Endodermal cell (in vitro differentiated cells): ENCODE results near the gene YBX1. TPM values are rescaled to one million over a fixed set of nuclear protein-coding genes. Genes with fewer than 3 reads are reported as not detected.
"Not testable (repeated sequence)": the region's sequence is repeated elsewhere in the genome, so short reads cannot be mapped to it uniquely, and the experiment has no call there.

Experiments used
- DNase-seq: peaks from one replicate; pipeline ENCODE4 v3.0.0-alpha.2; 2017
- H3K27ac ChIP-seq: 2 replicates; pipeline ENCODE4 v1.5.1; 2013; ENCODE audit warnings: mild to moderate bottlenecking, low read depth, low read length, moderate library complexity
- H3K27me3 ChIP-seq: 2 replicates; pipeline ENCODE4 v1.6.1; 2013; ENCODE audit warnings: mild to moderate bottlenecking, low read length, moderate library complexity; ENCODE audit not compliant: insufficient read depth, control insufficient read depth, poor library complexity, severe bottlenecking
- H3K36me3 ChIP-seq: 2 replicates; pipeline ENCODE4 v1.7.0; 2013; ENCODE audit warnings: mild to moderate bottlenecking, low read length, moderate library complexity; ENCODE audit not compliant: control insufficient read depth, insufficient read depth
- H3K4me1 ChIP-seq: one replicate; pipeline ENCODE4 v1.7.0; 2013; ENCODE audit warnings: low read length; ENCODE audit not compliant: control insufficient read depth, insufficient read depth
- H3K4me3 ChIP-seq: 2 replicates; pipeline ENCODE4 v1.5.1; 2013; ENCODE audit warnings: mild to moderate bottlenecking, low read length, moderate library complexity
- H3K9ac ChIP-seq: 2 replicates; pipeline ENCODE4 v1.6.1; 2013; ENCODE audit warnings: mild to moderate bottlenecking, low read length, moderate library complexity; ENCODE audit not compliant: poor library complexity, severe bottlenecking; ENCODE audit errors: extremely low read depth
- H3K9me3 ChIP-seq: 2 replicates; pipeline ENCODE4 v1.6.1; 2013; ENCODE audit warnings: mild to moderate bottlenecking, low read length, moderate library complexity; ENCODE audit not compliant: control insufficient read depth
- H3K27ac Mint-ChIP-seq: 2 replicates; pipeline ENCODE4 v1.8.0; 2020; ENCODE audit warnings: mixed read lengths
- H3K27me3 Mint-ChIP-seq: 2 replicates; pipeline ENCODE4 v1.8.0; 2021; ENCODE audit warnings: mild to moderate bottlenecking, mixed read lengths; ENCODE audit not compliant: insufficient read depth
- H3K36me3 Mint-ChIP-seq: 2 replicates; pipeline ENCODE4 v1.8.0; 2020; ENCODE audit warnings: low read depth, mixed read lengths
- H3K4me1 Mint-ChIP-seq: 2 replicates; pipeline ENCODE4 v1.8.0; 2020; ENCODE audit warnings: mixed read lengths
- H3K4me3 Mint-ChIP-seq: 2 replicates; pipeline ENCODE4 v1.8.0; 2020; ENCODE audit warnings: mild to moderate bottlenecking, moderate library complexity, mixed read lengths
- H3K9me3 Mint-ChIP-seq: 2 replicates; pipeline ENCODE4 v1.8.0; 2020; ENCODE audit warnings: mild to moderate bottlenecking, mixed read lengths
- WGBS, 2 experiments: methylation state at CpG; one replicate each; pipeline versions ENCODE4 v1.1.5 to v1.1.7; 2013; ENCODE audit warnings: missing lambda C conversion rate in 2 of 2, mixed read lengths in 1 of 2; ENCODE audit not compliant: insufficient coverage in 1 of 2, insufficient read length in 1 of 2; 5-methylcytosine and 5-hydroxymethylcytosine counted together
- total RNA-seq, 2 donors: library from RNA; stranded (reverse); fragmentation: NEBNext Ultra II Directional in 1 of 2; extraction: Animal tissue kit (Norgen Biotek cat#: 25700) in 1 of 2; gene quantifications; 2 replicates in 1 of 2; 3 replicates in 1 of 2; pipeline ENCODE4 v1.2.1, GENCODE V29; 2021
- TF ChIP-seq, protein P1 (sequence below): fragments of 200-600 bp; sonication (generic); conservative IDR thresholded peaks from 2 replicates; pipeline ENCODE4 v1.5.0; 2021; ENCODE audit warnings: antibody characterized with exemption, mild to moderate bottlenecking

Gene YBX1
- total RNA-seq, 2 donors from 2014 or later: 655 to 668 TPM

DNA sequence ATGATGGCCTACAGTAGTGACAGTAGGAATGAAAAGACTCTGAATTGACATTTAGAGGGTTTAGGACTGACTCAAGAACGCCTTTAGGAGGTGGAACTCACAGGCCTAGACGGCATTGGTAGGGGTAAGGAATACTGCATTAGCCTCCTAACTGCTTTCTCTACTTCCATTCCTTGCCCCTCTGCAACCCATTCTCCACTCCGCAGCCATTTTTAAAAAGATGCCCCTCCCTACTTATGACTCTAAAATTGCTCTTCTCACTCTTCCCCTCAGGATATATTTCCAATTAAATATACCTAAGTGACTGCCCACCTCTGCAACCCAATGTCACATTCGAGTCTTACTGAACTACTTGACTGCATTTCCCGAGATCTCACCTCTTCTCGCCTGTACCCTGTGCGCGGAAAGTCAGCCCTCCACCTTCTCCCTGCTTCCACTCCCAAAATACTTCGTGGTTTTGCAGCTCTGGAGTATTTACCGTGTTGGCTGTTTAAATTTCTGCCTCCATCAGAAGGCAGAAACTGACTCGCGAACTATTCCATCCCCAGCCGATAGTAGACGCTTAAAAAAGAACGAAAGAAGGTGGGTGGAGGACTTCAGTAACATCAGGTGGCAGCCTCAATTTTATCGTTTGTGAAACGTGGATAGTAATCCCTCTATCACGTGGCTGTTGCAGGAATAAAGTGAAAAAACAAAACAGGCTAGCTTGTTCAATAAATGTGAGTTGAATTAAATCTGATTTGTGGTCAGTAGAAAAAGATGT, 1.1 kb upstream of the YBX1 start:
- peak; percentile 45 for DNase-seq
- Histone ChIP-seq H3K9ac (peak overlapping the region; percentile 66), H3K27ac (peak overlapping the region; percentile 82), H3K4me1 (peaks cover 7% of the 10 kb centered on the region), H3K9me3 (no peaks in the 10 kb centered on the region), H3K27me3 (no peaks in the 10 kb centered on the region), H3K36me3 (peaks cover 33% of the 10 kb centered on the region), H3K4me3 (peak overlapping the region; percentile 90)
- Mint-ChIP-seq H3K36me3 (peaks cover 22% of the 10 kb centered on the region), H3K27ac (peak overlapping the region; percentile 95), H3K9me3 (no peaks in the 10 kb centered on the region), H3K27me3 (no peaks in the 10 kb centered on the region), H3K4me3 (peak overlapping the region; percentile 89), H3K4me1 (peaks cover 39% of the 10 kb centered on the region)
- WGBS, 2 experiments: 8 to 12% methylated on average over 18 of the region's 18 CpGs
- TF ChIP-seq, protein P1, sequence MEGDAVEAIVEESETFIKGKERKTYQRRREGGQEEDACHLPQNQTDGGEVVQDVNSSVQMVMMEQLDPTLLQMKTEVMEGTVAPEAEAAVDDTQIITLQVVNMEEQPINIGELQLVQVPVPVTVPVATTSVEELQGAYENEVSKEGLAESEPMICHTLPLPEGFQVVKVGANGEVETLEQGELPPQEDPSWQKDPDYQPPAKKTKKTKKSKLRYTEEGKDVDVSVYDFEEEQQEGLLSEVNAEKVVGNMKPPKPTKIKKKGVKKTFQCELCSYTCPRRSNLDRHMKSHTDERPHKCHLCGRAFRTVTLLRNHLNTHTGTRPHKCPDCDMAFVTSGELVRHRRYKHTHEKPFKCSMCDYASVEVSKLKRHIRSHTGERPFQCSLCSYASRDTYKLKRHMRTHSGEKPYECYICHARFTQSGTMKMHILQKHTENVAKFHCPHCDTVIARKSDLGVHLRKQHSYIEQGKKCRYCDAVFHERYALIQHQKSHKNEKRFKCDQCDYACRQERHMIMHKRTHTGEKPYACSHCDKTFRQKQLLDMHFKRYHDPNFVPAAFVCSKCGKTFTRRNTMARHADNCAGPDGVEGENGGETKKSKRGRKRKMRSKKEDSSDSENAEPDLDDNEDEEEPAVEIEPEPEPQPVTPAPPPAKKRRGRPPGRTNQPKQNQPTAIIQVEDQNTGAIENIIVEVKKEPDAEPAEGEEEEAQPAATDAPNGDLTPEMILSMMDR: no peak

DNA sequence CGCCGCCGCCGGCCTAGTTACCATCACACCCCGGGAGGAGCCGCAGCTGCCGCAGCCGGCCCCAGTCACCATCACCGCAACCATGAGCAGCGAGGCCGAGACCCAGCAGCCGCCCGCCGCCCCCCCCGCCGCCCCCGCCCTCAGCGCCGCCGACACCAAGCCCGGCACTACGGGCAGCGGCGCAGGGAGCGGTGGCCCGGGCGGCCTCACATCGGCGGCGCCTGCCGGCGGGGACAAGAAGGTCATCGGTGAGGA, 193 bp downstream of the YBX1 start:
- Histone ChIP-seq H3K4me3 (peak overlapping the region; percentile 90), H3K36me3 (peaks cover 32% of the 10 kb centered on the region), H3K4me1 (peaks cover 16% of the 10 kb centered on the region)
- 0 to 1% methylated on average over 1 to 33 of the region's 33 CpGs for WGBS, 2 experiments
- not testable (repeated sequence) for H3K27me3 ChIP-seq, H3K9ac ChIP-seq, H3K27ac ChIP-seq, H3K27me3 Mint-ChIP-seq, DNase-seq, H3K9me3 ChIP-seq, H3K9me3 Mint-ChIP-seq
- Mint-ChIP-seq H3K27ac (peak overlapping the region; percentile 95), H3K36me3 (peaks cover 27% of the 10 kb centered on the region), H3K4me1 (peaks cover 48% of the 10 kb centered on the region), H3K4me3 (peak overlapping the region; percentile 89)
- TF ChIP-seq, protein P1: peak; percentile 14

DNA sequence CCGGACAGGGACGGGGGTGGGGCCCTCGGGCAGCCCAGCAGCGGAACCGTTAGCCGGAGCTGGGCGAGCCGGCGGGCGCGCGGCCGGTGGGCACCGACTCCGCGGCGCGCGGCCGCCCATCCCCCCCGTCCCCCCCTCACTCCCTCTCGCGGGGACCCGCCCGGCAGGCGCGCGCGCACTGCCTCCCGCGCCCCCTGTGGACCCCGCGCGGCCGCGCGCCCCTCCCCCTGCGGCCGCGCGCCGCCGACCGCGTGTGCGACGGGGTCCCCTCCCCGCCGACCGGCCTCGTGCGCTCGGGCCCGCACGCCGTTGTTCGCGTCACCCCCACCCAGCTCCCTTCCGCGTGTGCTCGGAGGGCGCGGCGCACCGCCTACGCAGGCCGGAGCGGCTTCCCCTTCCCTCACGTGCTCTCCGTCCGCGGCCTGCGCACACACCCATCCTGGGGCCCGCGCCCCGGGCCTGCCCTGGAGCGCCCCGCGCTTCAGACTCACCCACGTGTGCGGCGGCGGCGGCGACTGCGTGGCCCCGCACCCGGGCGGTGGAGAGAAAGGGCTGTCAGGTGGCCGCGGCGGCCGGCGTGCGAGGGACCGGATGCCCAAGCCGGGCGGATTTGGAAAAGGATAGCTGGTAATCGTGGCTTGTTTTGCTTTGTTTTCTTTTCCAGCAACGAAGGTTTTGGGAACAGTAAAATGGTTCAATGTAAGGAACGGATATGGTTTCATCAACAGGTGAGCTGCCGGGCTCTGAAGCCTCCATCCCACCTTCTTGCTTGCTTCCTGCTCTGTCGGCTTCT, 717 bp downstream of the YBX1 start:
- Histone ChIP-seq H3K9ac (peak overlapping the region; percentile 51), H3K27me3 (no peaks in the 10 kb centered on the region), H3K4me3 (peak overlapping the region; percentile 89), H3K4me1 (peaks cover 21% of the 10 kb centered on the region), H3K27ac (peak overlapping the region; percentile 12), H3K9me3 (no peaks in the 10 kb centered on the region), H3K36me3 (peaks cover 38% of the 10 kb centered on the region)
- peaks cover 47% of the 10 kb centered on the region for H3K4me1 Mint-ChIP-seq
- DNase-seq: peak; percentile 69
- 0% methylated on average over 6 to 103 of the region's 103 CpGs for WGBS, 2 experiments
- no peaks in the 10 kb centered on the region for H3K9me3 Mint-ChIP-seq
- peaks cover 32% of the 10 kb centered on the region for H3K36me3 Mint-ChIP-seq
- H3K4me3 Mint-ChIP-seq: peak overlapping the region; percentile 89
- H3K27me3 Mint-ChIP-seq: no peaks in the 10 kb centered on the region
- TF ChIP-seq, protein P1: peak; percentile 0
- peak overlapping the region; percentile 83 for H3K27ac Mint-ChIP-seq
